GM21360 (cell line): ENCODE data around the gene CDC27.
"Not testable (repeated sequence)": the region's sequence is repeated elsewhere in the genome, so short reads cannot be mapped to it uniquely, and the experiment has no call there.

Experiments used
- ATAC-seq: cut with Tn5 transposase; IDR thresholded peaks from one replicate; pipeline ENCODE4 v1.9.1; 2021; ENCODE audit warnings: mild to moderate bottlenecking, moderate library complexity; ENCODE audit not compliant: unreplicated experiment

The CDC27 gene

GRCh38 chr17:47197821-47198220, 8.7 kb upstream of the CDC27 start:
- ATAC-seq = no peak

GRCh38 chr17:47193931-47194511, 4.9 kb upstream of the CDC27 start:
- ATAC-seq = no peak

- no peak for ATAC-seq
Observed at GRCh38 chr17:47192554-47192953, 3.5 kb upstream of the CDC27 start.

GRCh38 chr17:47190770-47191169, 1.7 kb upstream of the CDC27 start:
- no peak for ATAC-seq

- ATAC-seq = no peak
Observed at GRCh38 chr17:47190243-47190642, 1.1 kb upstream of the CDC27 start.

- no peak for ATAC-seq
Observed at GRCh38 chr17:47189732-47190237, 690 bp upstream of the CDC27 start.

- ATAC-seq = no peak
Observed at GRCh38 chr17:47188271-47188875, 722 bp downstream of the CDC27 start.

- no peak for ATAC-seq
Observed at GRCh38 chr17:47184681-47185080, 4.4 kb downstream of the CDC27 start.

GRCh38 chr17:47180988-47181387, 8.1 kb downstream of the CDC27 start:
- not testable (repeated sequence) for ATAC-seq

GRCh38 chr17:47180337-47180736, 8.8 kb downstream of the CDC27 start:
- ATAC-seq = no peak

GRCh38 chr17:47179141-47179540, 10.0 kb downstream of the CDC27 start:
- ATAC-seq = no peak

- ATAC-seq = no peak
Observed at GRCh38 chr17:47177261-47177660, 11.8 kb downstream of the CDC27 start.

- no peak for ATAC-seq
Observed at GRCh38 chr17:47176389-47176826, 12.7 kb downstream of the CDC27 start.

GRCh38 chr17:47174823-47175222, 14.3 kb downstream of the CDC27 start:
- ATAC-seq = not testable (repeated sequence)

- ATAC-seq = no peak
Observed at GRCh38 chr17:47172696-47173565, 16.2 kb downstream of the CDC27 start.

GRCh38 chr17:47170710-47171109, 18.4 kb downstream of the CDC27 start:
- ATAC-seq = no peak

- not testable (repeated sequence) for ATAC-seq
Observed at GRCh38 chr17:47168896-47169295, 20.2 kb downstream of the CDC27 start.

GRCh38 chr17:47166854-47167253, 22.2 kb downstream of the CDC27 start:
- ATAC-seq = not testable (repeated sequence)

- no peak for ATAC-seq
Observed at GRCh38 chr17:47165137-47165536, 24.0 kb downstream of the CDC27 start.

GRCh38 chr17:47164263-47164662, 24.8 kb downstream of the CDC27 start:
- no peak for ATAC-seq

GRCh38 chr17:47162013-47162622, 27.0 kb downstream of the CDC27 start:
- no peak for ATAC-seq
